Heart right ventricle (tissue), 16 donors: ENCODE data around the gene RFC2. TPM values are rescaled to one million over a fixed set of nuclear protein-coding genes. Genes with fewer than 3 reads are reported as not detected.
"Not testable (repeated sequence)": the region's sequence is repeated elsewhere in the genome, so short reads cannot be mapped to it uniquely, and the experiment has no call there.

Experiments
- ATAC-seq, 8 donors: fragments of 200-7000 bp; cut with Tn5 transposase; one replicate each; pipeline ENCODE4 v1.9.1; 2020; ENCODE audit warnings: mild to moderate bottlenecking in 8 of 8, moderate library complexity in 8 of 8, moderate number of reproducible peaks in 1 of 8
- DNase-seq, 2 donors: peaks; one replicate each; pipeline ENCODE4 v3.0.0-alpha.2; 2020
- H3K27ac ChIP-seq, 10 donors: fragments of 200-600 bp; sonication (generic) in 2 of 10; one replicate each; pipeline versions ENCODE4 v1.5.0 to v1.8.0; 2020 to 2022; ENCODE audit warnings: mild to moderate bottlenecking in 3 of 10
- H3K27me3 ChIP-seq, 7 donors: fragments of 200-600 bp; one replicate each; pipeline ENCODE4 v1.8.0; 2021 to 2022; ENCODE audit warnings: mild to moderate bottlenecking in 2 of 7
- H3K36me3 ChIP-seq, 9 donors: fragments of 200-600 bp; sonication (generic) in 1 of 9; one replicate each; pipeline versions ENCODE4 v1.5.0 to v1.8.0; 2020 to 2022; ENCODE audit warnings: mild to moderate bottlenecking in 2 of 9
- H3K4me1 ChIP-seq, 9 donors: fragments of 200-600 bp; sonication (generic) in 1 of 9; one replicate each; pipeline versions ENCODE4 v1.5.0 to v1.8.0; 2020 to 2022; ENCODE audit warnings: mild to moderate bottlenecking in 4 of 9
- H3K4me3 ChIP-seq, 10 donors: fragments of 200-600 bp; sonication (generic) in 2 of 10; one replicate each; pipeline versions ENCODE4 v1.5.0 to v1.8.0; 2020 to 2022; ENCODE audit warnings: mild to moderate bottlenecking in 7 of 10, moderate library complexity in 2 of 10
- H3K9me3 ChIP-seq, 11 donors: fragments of 200-600 bp in 10 of 11; sonication (generic) in 2 of 11; one replicate each; pipeline versions ENCODE4 v1.5.0 to v1.8.0; 2013 to 2022; ENCODE audit warnings: mild to moderate bottlenecking in 2 of 11, control low read depth in 1 of 11, moderate library complexity in 1 of 11
- WGBS, 2 donors: extraction: QIAGEN DNeasy Blood & Tissue Kit; methylation state at CpG; one replicate each; pipeline ENCODE4 v1.1.7; 2013; ENCODE audit warnings: inconsistent platforms in 1 of 2; 5-methylcytosine and 5-hydroxymethylcytosine counted together
- intact Hi-C, 10 donors: fragments of 100-400 bp; cut with DNase I; formaldehyde crosslinking; loops; one replicate each; pipeline versions ENCODE4 v1.11.1 to v1.14.2; 2022
- polyA plus RNA-seq, 2 donors: library from polyadenylated mRNA; stranded (reverse); fragments of 200-250 nt; gene quantifications; one replicate each; pipeline ENCODE4 v1.2.3, GENCODE V29; 2013
- total RNA-seq, 10 donors: library from RNA; stranded (reverse); fragmentation: NEBNext Ultra II Directional in 3 of 10; extraction: Animal tissue kit (Norgen Biotek cat#: 25700) in 3 of 10; gene quantifications; one replicate each; pipeline versions ENCODE4 v1.2.1 to v1.2.4, GENCODE V29; 2021 to 2023
- TF ChIP-seq, protein P1 (sequence below), 9 donors: fragments of 200-600 bp; sonication (generic) in 2 of 9; IDR thresholded peaks; one replicate each; pipeline versions ENCODE4 v1.5.0 to v1.8.0; 2021 to 2022; ENCODE audit warnings: antibody characterized with exemption in 9 of 9, mild to moderate bottlenecking in 5 of 9, moderate library complexity in 1 of 9
- donor health status: Arrhythmogenic right ventricular cardiomyopathy.
- donor health status: ischemic (EF 13 %, LVEDD 7.1; RV severe dilation, severe dysfunction).
- donor health status: healthy with polysubstance abuse.
- donor health status: DM: no; HTN: yes; CAD: no.
- donor health status: DM: no; HTN: no; CAD: no.
- donor health status: ischemic (EF 25% LVEDD 6.9; RV normal size, moderate dysfunction).
- donor health status: ischemic (EF 25% LVEDD 5.7; RV mildly dilated, moderate dysfunction).
- donor health status: healthy.
- donor health status: DM: yes; HTN: yes; CAD: no.
- donor health status: Ischemic cardiomyopathy.
- donor health status: ischemic (EF 35%, LVEDD 5.7; RV mildly dilated, moderate dysfunction).
- donor health status: nonischemic (EF 11% LVEDD 7.7; RV severe dilation, severe dysfunction).
- donor health status: DM: yes; HTN: yes; CAD: no.
- donor health status: PGD.
- donor health status: ischemic (EF 29% LVEDD 5.4; RV normal size, mild dysfunction).
- donor health status: nonischemic (EF 23%, LVEDD 6.1; RV moderate dilation, normal function).

RFC2 gene
- total and polyA plus RNA-seq, 12 donors = 7.0 to 18.5 (median 10.7) TPM

DNA sequence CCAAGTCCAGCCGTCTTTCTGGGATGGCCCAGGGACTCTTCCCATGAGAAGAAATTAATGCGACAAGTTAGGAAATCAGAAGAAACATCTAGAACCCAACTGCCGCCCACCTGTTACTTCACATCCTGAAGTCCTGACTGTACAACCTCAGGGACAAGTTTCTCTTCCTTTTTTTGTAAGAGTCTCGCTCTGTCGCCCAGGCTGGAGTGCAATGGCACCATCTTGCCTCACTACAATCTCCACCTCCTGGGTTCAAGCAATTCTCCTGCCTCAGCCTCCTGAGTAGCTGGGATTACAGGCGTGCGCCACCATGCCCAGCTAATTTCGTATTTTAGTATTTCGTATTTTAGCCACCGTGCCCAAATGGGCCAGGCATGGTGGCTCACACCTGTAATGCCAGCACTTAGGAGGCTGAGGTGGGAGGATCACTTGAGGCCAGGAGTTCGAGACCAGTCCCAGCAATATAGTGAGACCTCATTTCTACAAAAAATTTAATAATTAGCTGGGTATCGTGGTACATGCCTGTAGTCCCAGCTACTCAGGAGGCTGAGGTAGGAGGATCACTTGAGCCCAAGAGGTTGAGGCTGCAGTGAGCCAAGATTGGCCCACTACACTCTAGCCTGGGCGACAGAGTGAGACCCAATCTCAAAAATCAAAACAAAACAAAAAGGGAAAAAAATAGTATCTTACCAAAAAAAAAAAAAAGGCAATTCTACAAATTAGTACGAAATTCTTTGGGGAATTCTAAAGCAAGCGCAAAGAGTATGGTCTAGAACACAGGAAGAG, 23.6 kb downstream of the RFC2 start:
- Histone ChIP-seq H3K27ac (peak overlapping the region in 1 of 10 donors; percentile 5), H3K4me3 (no peak overlapping the region), H3K27me3 (no peaks in the 10 kb centered on the region), H3K36me3 (peaks cover 0 to 84% (median 4%) of the 10 kb centered on the region in 9 donors), H3K4me1 (peaks cover 0 to 40% (median 0%) of the 10 kb centered on the region in 9 donors), H3K9me3 (no peaks in the 10 kb centered on the region)
- TF ChIP-seq, protein P1, sequence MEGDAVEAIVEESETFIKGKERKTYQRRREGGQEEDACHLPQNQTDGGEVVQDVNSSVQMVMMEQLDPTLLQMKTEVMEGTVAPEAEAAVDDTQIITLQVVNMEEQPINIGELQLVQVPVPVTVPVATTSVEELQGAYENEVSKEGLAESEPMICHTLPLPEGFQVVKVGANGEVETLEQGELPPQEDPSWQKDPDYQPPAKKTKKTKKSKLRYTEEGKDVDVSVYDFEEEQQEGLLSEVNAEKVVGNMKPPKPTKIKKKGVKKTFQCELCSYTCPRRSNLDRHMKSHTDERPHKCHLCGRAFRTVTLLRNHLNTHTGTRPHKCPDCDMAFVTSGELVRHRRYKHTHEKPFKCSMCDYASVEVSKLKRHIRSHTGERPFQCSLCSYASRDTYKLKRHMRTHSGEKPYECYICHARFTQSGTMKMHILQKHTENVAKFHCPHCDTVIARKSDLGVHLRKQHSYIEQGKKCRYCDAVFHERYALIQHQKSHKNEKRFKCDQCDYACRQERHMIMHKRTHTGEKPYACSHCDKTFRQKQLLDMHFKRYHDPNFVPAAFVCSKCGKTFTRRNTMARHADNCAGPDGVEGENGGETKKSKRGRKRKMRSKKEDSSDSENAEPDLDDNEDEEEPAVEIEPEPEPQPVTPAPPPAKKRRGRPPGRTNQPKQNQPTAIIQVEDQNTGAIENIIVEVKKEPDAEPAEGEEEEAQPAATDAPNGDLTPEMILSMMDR (IDR thresholded peaks at IDR 0.05) = no peak
- 95 to 97% methylated on average over 15 of the region's 15 CpGs for WGBS, 2 donors
- intact Hi-C loops = no loop called here
- no peak for DNase-seq
- peak in 2 of 8 donors; percentile 21 to 33 for ATAC-seq

DNA sequence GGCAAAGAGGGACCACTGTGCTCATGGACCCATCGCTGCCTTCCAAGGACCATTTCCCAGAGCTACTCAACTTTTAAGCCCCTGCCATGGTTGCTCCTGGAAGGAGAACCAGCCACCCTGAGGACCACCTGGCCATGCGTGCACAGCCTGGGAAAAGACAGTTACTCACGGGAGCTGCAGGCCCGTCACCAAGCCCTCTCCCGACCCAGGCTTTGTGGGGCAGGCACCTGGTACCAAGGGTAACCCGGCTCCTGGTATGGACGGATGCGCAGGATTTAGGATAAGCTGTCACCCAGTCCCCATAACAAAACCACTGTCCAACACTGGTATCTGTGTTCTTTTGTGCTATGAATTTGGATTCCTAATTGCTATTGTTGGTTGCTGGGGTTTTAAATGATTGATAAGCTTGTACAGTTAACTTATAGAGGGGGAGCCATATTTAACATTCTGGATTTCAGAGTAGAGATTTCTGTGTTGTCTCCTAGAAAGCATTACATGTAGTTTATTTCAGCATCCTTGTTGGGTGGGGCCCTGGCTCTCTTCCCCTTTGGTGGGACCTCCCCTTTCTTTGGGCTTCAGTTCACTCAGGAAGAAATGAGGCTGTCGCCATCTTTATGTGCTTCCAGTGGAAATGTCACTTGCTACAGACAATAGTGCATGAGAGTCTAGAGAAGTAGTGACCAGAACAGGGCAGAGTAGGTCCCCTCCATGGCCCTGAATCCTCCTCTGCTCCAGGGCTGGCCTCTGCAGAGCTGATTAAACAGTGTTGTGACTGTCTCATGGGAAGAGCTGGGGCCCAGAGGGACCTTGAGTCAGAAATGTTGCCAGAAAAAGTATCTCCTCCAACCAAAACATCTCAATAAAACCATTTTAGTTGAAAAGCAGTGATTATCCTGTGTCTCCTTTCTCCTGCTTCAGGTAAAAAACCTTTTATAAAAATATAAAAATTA, 25.0 kb downstream of the RFC2 start:
- H3K36me3 ChIP-seq = peaks cover 0 to 84% (median 0%) of the 10 kb centered on the region in 9 donors
- intact Hi-C loops = no loop called here
- H3K4me1 ChIP-seq = peaks cover 0 to 40% (median 0%) of the 10 kb centered on the region in 9 donors
- peak in 3 of 8 donors; percentile 16 to 32 (median 27) for ATAC-seq
- H3K27ac ChIP-seq = peak overlapping the region in 1 of 10 donors; percentile 5
- H3K9me3 ChIP-seq = no peaks in the 10 kb centered on the region
- no peak for DNase-seq
- H3K27me3 ChIP-seq = no peaks in the 10 kb centered on the region
- TF ChIP-seq, protein P1 (IDR thresholded peaks at IDR 0.05) = no peak
- no peak overlapping the region for H3K4me3 ChIP-seq
- WGBS, 2 donors = 89 to 93% methylated on average over 9 of the region's 9 CpGs

DNA sequence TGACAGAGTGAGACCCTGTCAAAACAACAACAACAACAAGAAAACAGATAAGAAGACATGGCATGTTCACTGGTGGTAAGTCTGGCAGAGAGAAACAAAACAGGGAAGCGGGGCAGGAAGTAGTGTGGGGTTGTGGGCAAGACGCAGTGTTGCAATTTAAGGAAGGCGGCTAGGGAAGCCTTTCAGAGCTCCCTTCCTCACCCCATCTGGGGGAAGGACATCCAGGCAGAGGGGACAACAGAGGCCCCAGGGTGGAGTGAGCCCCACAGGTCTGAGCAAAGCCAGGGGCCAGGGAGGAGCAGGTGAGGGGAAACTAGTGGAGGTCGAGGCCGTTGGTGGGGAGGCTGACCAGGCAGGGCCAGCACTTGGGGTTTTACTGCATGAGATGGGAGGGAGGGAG, 27.6 kb downstream of the RFC2 start:
- TF ChIP-seq, protein P1 (IDR thresholded peaks at IDR 0.05) = no peak
- no peak overlapping the region for H3K4me3 ChIP-seq
- H3K27ac ChIP-seq = peak overlapping the region in 1 of 10 donors; percentile 76
- H3K4me1 ChIP-seq = peaks cover 0 to 40% (median 0%) of the 10 kb centered on the region in 9 donors
- DNase-seq = peak in 1 of 2 donors; percentile 37
- peak in 7 of 8 donors; percentile 44 to 76 (median 51) for ATAC-seq
- no peaks in the 10 kb centered on the region for H3K9me3 ChIP-seq
- peaks cover 0 to 72% (median 0%) of the 10 kb centered on the region in 9 donors for H3K36me3 ChIP-seq
- WGBS, 2 donors = 86 to 89% methylated on average over 5 of the region's 5 CpGs
- no peaks in the 10 kb centered on the region for H3K27me3 ChIP-seq
- intact Hi-C loops = no loop called here

DNA sequence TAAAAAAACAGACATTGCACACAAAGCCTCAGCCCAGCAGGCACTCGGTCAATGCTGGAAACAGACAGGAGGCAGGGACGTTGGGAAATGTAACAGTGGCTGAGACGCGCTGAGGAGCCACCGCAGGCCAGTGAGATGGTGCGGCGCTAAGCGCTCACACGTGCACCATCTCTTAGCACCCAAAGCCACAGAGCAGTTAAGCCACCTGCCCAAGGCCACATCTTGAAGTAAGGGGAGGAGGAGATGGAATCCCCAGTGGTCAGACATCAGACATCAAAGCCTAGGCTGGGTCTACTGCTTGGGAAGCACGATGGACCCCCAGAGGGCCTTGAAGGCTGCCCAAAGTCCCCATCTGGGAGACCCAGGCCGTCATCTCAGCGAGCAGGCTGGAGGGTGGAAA, 28.8 kb downstream of the RFC2 start:
- peak overlapping the region in 1 of 10 donors; percentile 26 for H3K27ac ChIP-seq
- peaks cover 0 to 60% (median 0%) of the 10 kb centered on the region in 9 donors for H3K36me3 ChIP-seq
- no peaks in the 10 kb centered on the region for H3K27me3 ChIP-seq
- no peak overlapping the region for H3K4me3 ChIP-seq
- DNase-seq (no peak), ATAC-seq (no peak)
- H3K9me3 ChIP-seq = no peaks in the 10 kb centered on the region
- intact Hi-C loops = no loop called here
- TF ChIP-seq, protein P1 (IDR thresholded peaks at IDR 0.05) = no peak
- peaks cover 0 to 35% (median 0%) of the 10 kb centered on the region in 9 donors for H3K4me1 ChIP-seq
- WGBS, 2 donors = 91 to 97% methylated on average over 12 of the region's 12 CpGs

DNA sequence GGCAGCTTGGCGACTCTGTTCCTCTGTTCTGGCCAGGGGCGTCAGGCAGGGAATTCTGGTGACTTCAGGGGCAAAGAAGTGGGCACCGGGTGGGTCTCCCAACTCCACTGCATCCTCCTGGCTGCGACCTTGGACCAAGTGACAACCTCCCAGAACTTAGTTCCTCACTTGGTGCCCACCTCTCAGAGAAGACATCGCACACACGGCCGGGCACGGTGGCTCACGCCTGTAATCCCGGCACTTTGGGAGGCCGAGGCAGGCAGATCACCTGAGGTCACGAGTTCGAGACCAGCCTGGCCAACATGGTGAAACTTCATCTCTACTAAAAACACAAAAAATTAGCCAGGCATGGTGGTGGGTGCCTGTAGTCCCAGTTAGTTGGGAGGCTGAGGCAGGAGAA, 29.3 kb downstream of the RFC2 start:
- H3K36me3 ChIP-seq = peaks cover 0 to 55% (median 0%) of the 10 kb centered on the region in 9 donors
- DNase-seq, H3K27ac ChIP-seq, H3K9me3 ChIP-seq, ATAC-seq, intact Hi-C loops, H3K27me3 ChIP-seq, H3K4me3 ChIP-seq: not testable (repeated sequence)
- H3K4me1 ChIP-seq = peaks cover 0 to 30% (median 0%) of the 10 kb centered on the region in 9 donors
- WGBS, 2 donors = 95% methylated on average over 13 of the region's 13 CpGs
